Measurements from ENCODE around the gene LSAMP. TPM values are rescaled to one million over a fixed set of nuclear protein-coding genes. Genes with fewer than 3 reads are reported as not detected.
"Not testable (repeated sequence)": the region's sequence is repeated elsewhere in the genome, so short reads cannot be mapped to it uniquely, and the experiment has no call there.

LSAMP gene
- total RNA-seq, 1 donor = 3.3 TPM

DNA sequence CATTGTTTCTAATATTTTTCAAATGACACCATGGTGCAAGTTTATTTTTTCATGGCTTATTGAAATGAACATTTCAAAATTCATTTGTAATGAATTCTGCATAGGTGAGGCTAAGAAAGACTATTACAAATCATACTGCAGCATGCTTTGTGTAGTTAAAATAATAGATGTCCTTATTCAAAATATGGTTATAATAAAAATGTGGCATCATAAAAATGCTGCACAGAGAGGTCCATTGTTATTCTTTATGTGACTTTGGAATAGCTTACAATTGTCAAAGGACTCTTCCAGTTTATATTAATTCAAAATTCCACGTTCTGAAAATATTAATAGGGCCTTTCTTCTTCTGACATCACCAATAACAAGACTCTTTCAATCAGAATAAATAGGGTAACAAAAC, 599.3 kb downstream of the LSAMP start:
- no peak overlapping the region for H3K27ac ChIP-seq (ENCODE audit: low read depth, low read length)
- DNase-seq (ENCODE audit: insufficient read length, low spot score, missing footprints) = no peak
- H3K4me2 ChIP-seq (ENCODE audit: insufficient read depth, low read length) = no peak overlapping the region
- TF ChIP-seq, protein P1, sequence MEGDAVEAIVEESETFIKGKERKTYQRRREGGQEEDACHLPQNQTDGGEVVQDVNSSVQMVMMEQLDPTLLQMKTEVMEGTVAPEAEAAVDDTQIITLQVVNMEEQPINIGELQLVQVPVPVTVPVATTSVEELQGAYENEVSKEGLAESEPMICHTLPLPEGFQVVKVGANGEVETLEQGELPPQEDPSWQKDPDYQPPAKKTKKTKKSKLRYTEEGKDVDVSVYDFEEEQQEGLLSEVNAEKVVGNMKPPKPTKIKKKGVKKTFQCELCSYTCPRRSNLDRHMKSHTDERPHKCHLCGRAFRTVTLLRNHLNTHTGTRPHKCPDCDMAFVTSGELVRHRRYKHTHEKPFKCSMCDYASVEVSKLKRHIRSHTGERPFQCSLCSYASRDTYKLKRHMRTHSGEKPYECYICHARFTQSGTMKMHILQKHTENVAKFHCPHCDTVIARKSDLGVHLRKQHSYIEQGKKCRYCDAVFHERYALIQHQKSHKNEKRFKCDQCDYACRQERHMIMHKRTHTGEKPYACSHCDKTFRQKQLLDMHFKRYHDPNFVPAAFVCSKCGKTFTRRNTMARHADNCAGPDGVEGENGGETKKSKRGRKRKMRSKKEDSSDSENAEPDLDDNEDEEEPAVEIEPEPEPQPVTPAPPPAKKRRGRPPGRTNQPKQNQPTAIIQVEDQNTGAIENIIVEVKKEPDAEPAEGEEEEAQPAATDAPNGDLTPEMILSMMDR (IDR thresholded peaks at IDR 0.05; ENCODE audit: extremely low read depth, low read depth, low read length) = no peak
- no peaks in the 10 kb centered on the region for H3K27me3 ChIP-seq (ENCODE audit: insufficient read depth, low read length)
- H3K4me3 ChIP-seq (ENCODE audit: insufficient read depth, low read length) = no peak overlapping the region
- no peak overlapping the region for H2AFZ ChIP-seq (ENCODE audit: low read length)
- no peaks in the 10 kb centered on the region for H3K9me3 ChIP-seq (ENCODE audit: low read depth, low read length)
- no peaks in the 10 kb centered on the region for H3K4me1 ChIP-seq (ENCODE audit: insufficient read depth, low read length)
- no peaks in the 10 kb centered on the region for H3K36me3 ChIP-seq (ENCODE audit: insufficient read depth, low read length)
- H3K79me2 ChIP-seq (ENCODE audit: insufficient read depth, low read length) = no peaks in the 10 kb centered on the region
- no peaks in the 10 kb centered on the region for H4K20me1 ChIP-seq (ENCODE audit: insufficient read depth, low read length)

DNA sequence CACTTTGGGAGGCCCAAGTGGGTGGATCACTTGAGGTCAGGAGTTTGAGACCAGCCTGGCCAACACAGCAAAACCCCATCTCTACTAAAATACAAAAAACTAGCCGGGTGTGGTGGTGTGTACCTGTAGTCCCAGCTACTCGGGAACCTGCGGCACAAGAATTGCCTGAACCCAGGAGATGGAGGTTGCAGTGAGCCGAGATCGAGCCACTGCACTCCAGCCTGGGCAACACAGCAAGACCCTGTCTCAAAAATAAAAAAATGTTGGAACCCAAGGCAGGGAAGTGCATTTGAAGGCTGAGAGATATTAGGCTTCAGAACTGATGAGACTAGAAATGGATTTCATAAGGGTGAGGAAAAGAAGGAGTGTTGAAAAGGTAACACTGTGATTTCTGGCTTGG, 600.6 kb downstream of the LSAMP start:
- H4K20me1 ChIP-seq (ENCODE audit: insufficient read depth, low read length); H2AFZ ChIP-seq (ENCODE audit: low read length); H3K36me3 ChIP-seq (ENCODE audit: insufficient read depth, low read length); H3K4me3 ChIP-seq (ENCODE audit: insufficient read depth, low read length); H3K27me3 ChIP-seq (ENCODE audit: insufficient read depth, low read length); H3K79me2 ChIP-seq (ENCODE audit: insufficient read depth, low read length); DNase-seq (ENCODE audit: insufficient read length, low spot score, missing footprints); H3K9me3 ChIP-seq (ENCODE audit: low read depth, low read length); H3K4me1 ChIP-seq (ENCODE audit: insufficient read depth, low read length); H3K27ac ChIP-seq (ENCODE audit: low read depth, low read length); H3K4me2 ChIP-seq (ENCODE audit: insufficient read depth, low read length): not testable (repeated sequence)

- no peaks in the 10 kb centered on the region for H4K20me1 ChIP-seq (ENCODE audit: insufficient read depth, low read length)
- no peaks in the 10 kb centered on the region for H3K36me3 ChIP-seq (ENCODE audit: insufficient read depth, low read length)
- no peak overlapping the region for H2AFZ ChIP-seq (ENCODE audit: low read length)
- H3K9me3 ChIP-seq (ENCODE audit: low read depth, low read length) = no peaks in the 10 kb centered on the region
- TF ChIP-seq, protein P1 (IDR thresholded peaks at IDR 0.05; ENCODE audit: extremely low read depth, low read depth, low read length) = no peak
- no peak overlapping the region for H3K4me3 ChIP-seq (ENCODE audit: insufficient read depth, low read length)
- H3K27ac ChIP-seq (ENCODE audit: low read depth, low read length) = no peak overlapping the region
- no peaks in the 10 kb centered on the region for H3K4me1 ChIP-seq (ENCODE audit: insufficient read depth, low read length)
- no peaks in the 10 kb centered on the region for H3K27me3 ChIP-seq (ENCODE audit: insufficient read depth, low read length)
- H3K4me2 ChIP-seq (ENCODE audit: insufficient read depth, low read length) = no peak overlapping the region
- DNase-seq (ENCODE audit: insufficient read length, low spot score, missing footprints) = no peak
- H3K79me2 ChIP-seq (ENCODE audit: insufficient read depth, low read length) = no peaks in the 10 kb centered on the region
These were observed 602.1 kb downstream of the LSAMP start for GRCh38 chr3:115843206-115843605.

- Histone ChIP-seq H4K20me1 (ENCODE audit: insufficient read depth, low read length) (no peaks in the 10 kb centered on the region), H3K36me3 (ENCODE audit: insufficient read depth, low read length) (no peaks in the 10 kb centered on the region), H3K4me3 (ENCODE audit: insufficient read depth, low read length) (no peak overlapping the region), H3K27me3 (ENCODE audit: insufficient read depth, low read length) (no peaks in the 10 kb centered on the region), H3K9me3 (ENCODE audit: low read depth, low read length) (no peaks in the 10 kb centered on the region), H3K27ac (ENCODE audit: low read depth, low read length) (no peak overlapping the region), H3K4me1 (ENCODE audit: insufficient read depth, low read length) (no peaks in the 10 kb centered on the region), H3K79me2 (ENCODE audit: insufficient read depth, low read length) (no peaks in the 10 kb centered on the region), H2AFZ (ENCODE audit: low read length) (no peak overlapping the region), H3K4me2 (ENCODE audit: insufficient read depth, low read length) (no peak overlapping the region)
- no peak for DNase-seq (ENCODE audit: insufficient read length, low spot score, missing footprints)
- TF ChIP-seq, protein P1 (IDR thresholded peaks at IDR 0.05; ENCODE audit: extremely low read depth, low read depth, low read length) = no peak
These were observed 606.0 kb downstream of the LSAMP start for GRCh38 chr3:115839246-115839645.

Data from osteoblast (primary cell).